Karpas-422 (cell line): Measurements from ENCODE around the gene CARD8. TPM values are rescaled to one million over a fixed set of nuclear protein-coding genes. Genes with fewer than 3 reads are reported as not detected.

ENCODE experiments used
- DNase-seq: peaks from one replicate; pipeline ENCODE4 v3.0.0-alpha.2; 2015
- H2AFZ ChIP-seq: fragments of 200-600 bp; sonication (generic); 2 replicates; pipeline ENCODE4 v1.6.1; 2014; ENCODE audit warnings: antibody characterized with exemption, low read length, mixed read lengths
- H3K27ac ChIP-seq: fragments of 200-600 bp; sonication (generic); 2 replicates; pipeline ENCODE4 v1.5.1; 2014; ENCODE audit warnings: mild to moderate bottlenecking, low read length, moderate library complexity
- H3K27me3 ChIP-seq: fragments of 200-600 bp; sonication (generic); 2 replicates; pipeline ENCODE4 v1.6.1; 2014; ENCODE audit warnings: low read length, mixed read lengths
- H3K36me3 ChIP-seq: fragments of 200-600 bp; sonication (generic); 2 replicates; pipeline ENCODE4 v1.6.1; 2014; ENCODE audit warnings: low read length, mixed read lengths; ENCODE audit not compliant: insufficient read depth
- H3K4me1 ChIP-seq: fragments of 200-600 bp; sonication (generic); 2 replicates; pipeline ENCODE4 v1.6.1; 2014; ENCODE audit warnings: mild to moderate bottlenecking, low read length, mixed read lengths
- H3K4me2 ChIP-seq: fragments of 200-600 bp; sonication (generic); 2 replicates; pipeline ENCODE4 v1.6.1; 2014; ENCODE audit warnings: low read length, low read depth, mild to moderate bottlenecking; ENCODE audit not compliant: poor library complexity, severe bottlenecking
- H3K4me3 ChIP-seq: fragments of 200-600 bp; sonication (generic); 2 replicates; pipeline ENCODE4 v1.5.1; 2014; ENCODE audit warnings: mild to moderate bottlenecking, antibody characterized with exemption, low read length, mixed read lengths
- H3K79me2 ChIP-seq: fragments of 200-600 bp; sonication (generic); 2 replicates; pipeline ENCODE4 v1.6.1; 2014; ENCODE audit warnings: mild to moderate bottlenecking, low read length, mixed read lengths
- H3K9ac ChIP-seq: fragments of 200-600 bp; sonication (generic); 2 replicates; pipeline ENCODE4 v1.6.0; 2014; ENCODE audit warnings: low read length
- H3K9me2 ChIP-seq: fragments of 200-600 bp; sonication (generic), shearing (Covaris generic); replicated peaks from 2 replicates; pipeline ENCODE4 v1.6.0; 2014; ENCODE audit warnings: mild to moderate bottlenecking, low read length, moderate library complexity; ENCODE audit not compliant: insufficient read depth
- H3K9me3 ChIP-seq: fragments of 300-700, 200-600 bp; sonication (generic); 2 replicates; pipeline ENCODE4 v1.6.1; 2014; ENCODE audit warnings: low read length, mixed read lengths
- H4K20me1 ChIP-seq: fragments of 200-600 bp; sonication (generic); 2 replicates; pipeline ENCODE4 v1.6.1; 2014; ENCODE audit warnings: mild to moderate bottlenecking, antibody characterized with exemption, low read length, low read depth; ENCODE audit not compliant: insufficient read depth
- total RNA-seq: library from RNA; depleted of rRNA; stranded (reverse); fragments of >200 nt; shearing (Covaris generic); gene quantifications from 2 replicates; pipeline ENCODE4 v1.2.3, GENCODE V29; 2014; ENCODE audit warnings: low replicate concordance; rRNA removed

CARD8 gene
- 72.3 and 137 TPM in 2 replicates for total RNA-seq

GRCh38 chr19:48255376-48256303 is at the start of gene CARD8:
TSS of gene CARD8 (minus strand) at chr19:48255912. CDS start at chr19:48241020, 14,892 bp downstream.
- peak within 1 kb of the TSS; percentile 95 for H3K27ac ChIP-seq
- no peaks in the 10 kb centered on the region for H4K20me1 ChIP-seq
- peaks cover 45% of the 10 kb centered on the region for H3K79me2 ChIP-seq
- H3K9me2 ChIP-seq, result no peaks in the 10 kb centered on the region
- no peak within 1 kb of the TSS for H2AFZ ChIP-seq
- no peaks in the 10 kb centered on the region for H3K9me3 ChIP-seq
- DNase-seq, result peak; percentile 96
- peak within 1 kb of the TSS; percentile 79 for H3K4me2 ChIP-seq
- H3K27me3 ChIP-seq, result no peaks in the 10 kb centered on the region
- H3K9ac ChIP-seq, result peak within 1 kb of the TSS; percentile 86
- H3K4me3 ChIP-seq, result peak within 1 kb of the TSS; percentile 86
- H3K36me3 ChIP-seq, result peaks cover 4% of the 10 kb centered on the region; the same call in 1 of the 2 replicates
- H3K4me1 ChIP-seq, result peaks cover 72% of the 10 kb centered on the region

- no peak for DNase-seq
- Histone ChIP-seq H3K9me3 (no peaks in the 10 kb centered on the region), H3K9ac (no peak overlapping the region), H3K27ac (no peak overlapping the region), H3K36me3 (no peaks in the 10 kb centered on the region), H3K4me3 (no peak overlapping the region), H3K79me2 (no peaks in the 10 kb centered on the region), H4K20me1 (no peaks in the 10 kb centered on the region), H3K9me2 (no peaks in the 10 kb centered on the region), H3K4me2 (no peak overlapping the region), H3K27me3 (no peaks in the 10 kb centered on the region), H2AFZ (no peak overlapping the region), H3K4me1 (peaks cover 8% of the 10 kb centered on the region)
Measured at GRCh38 chr19:48303866-48304265, 48.2 kb upstream of the CARD8 start.

- Histone ChIP-seq H3K4me1 (peaks cover 3% of the 10 kb centered on the region), H3K36me3 (no peaks in the 10 kb centered on the region), H3K9me3 (no peaks in the 10 kb centered on the region), H3K9ac (no peak overlapping the region), H3K79me2 (no peaks in the 10 kb centered on the region), H2AFZ (no peak overlapping the region), H3K4me3 (no peak overlapping the region), H3K4me2 (no peak overlapping the region), H3K9me2 (no peaks in the 10 kb centered on the region), H3K27me3 (no peaks in the 10 kb centered on the region), H3K27ac (no peak overlapping the region), H4K20me1 (no peaks in the 10 kb centered on the region)
- no peak for DNase-seq
Measured at GRCh38 chr19:48303367-48303766, 47.7 kb upstream of the CARD8 start.

- Histone ChIP-seq H3K9me2 (no peaks in the 10 kb centered on the region), H3K9me3 (no peaks in the 10 kb centered on the region), H2AFZ (no peak overlapping the region), H4K20me1 (no peaks in the 10 kb centered on the region), H3K36me3 (no peaks in the 10 kb centered on the region), H3K79me2 (no peaks in the 10 kb centered on the region), H3K4me1 (no peaks in the 10 kb centered on the region), H3K9ac (no peak overlapping the region), H3K4me2 (no peak overlapping the region), H3K27ac (no peak overlapping the region), H3K27me3 (no peaks in the 10 kb centered on the region), H3K4me3 (no peak overlapping the region)
- no peak for DNase-seq
Measured at GRCh38 chr19:48302600-48302959, 46.9 kb upstream of the CARD8 start.

- DNase-seq, result no peak
- Histone ChIP-seq H3K4me2 (no peak overlapping the region), H3K27me3 (no peaks in the 10 kb centered on the region), H3K4me1 (no peaks in the 10 kb centered on the region), H3K9me3 (no peaks in the 10 kb centered on the region), H2AFZ (no peak overlapping the region), H3K9ac (no peak overlapping the region), H3K4me3 (no peak overlapping the region), H3K9me2 (no peaks in the 10 kb centered on the region), H3K79me2 (no peaks in the 10 kb centered on the region), H4K20me1 (no peaks in the 10 kb centered on the region), H3K36me3 (no peaks in the 10 kb centered on the region), H3K27ac (no peak overlapping the region)
Measured at GRCh38 chr19:48301886-48302599, 46.3 kb upstream of the CARD8 start.

GRCh38 chr19:48297975-48298374 is 42.3 kb upstream of the CARD8 start:
- Histone ChIP-seq H3K27ac (no peak overlapping the region), H3K4me1 (no peaks in the 10 kb centered on the region), H3K9me3 (no peaks in the 10 kb centered on the region), H3K36me3 (no peaks in the 10 kb centered on the region), H3K9ac (no peak overlapping the region), H3K27me3 (no peaks in the 10 kb centered on the region), H3K4me2 (no peak overlapping the region), H2AFZ (no peak overlapping the region), H3K4me3 (no peak overlapping the region), H3K9me2 (no peaks in the 10 kb centered on the region), H4K20me1 (no peaks in the 10 kb centered on the region), H3K79me2 (no peaks in the 10 kb centered on the region)
- DNase-seq, result no peak

- Histone ChIP-seq H3K79me2 (no peaks in the 10 kb centered on the region), H3K4me1 (no peaks in the 10 kb centered on the region), H2AFZ (no peak overlapping the region), H4K20me1 (no peaks in the 10 kb centered on the region), H3K9ac (no peak overlapping the region), H3K36me3 (no peaks in the 10 kb centered on the region), H3K9me3 (no peaks in the 10 kb centered on the region), H3K27me3 (no peaks in the 10 kb centered on the region), H3K27ac (no peak overlapping the region), H3K4me2 (no peak overlapping the region), H3K9me2 (no peaks in the 10 kb centered on the region), H3K4me3 (no peak overlapping the region)
- DNase-seq, result no peak
Measured at GRCh38 chr19:48296963-48297734, 41.4 kb upstream of the CARD8 start.

- no peaks in the 10 kb centered on the region for H3K36me3 ChIP-seq
- no peak for DNase-seq
- no peak overlapping the region for H3K4me2 ChIP-seq
- H3K27ac ChIP-seq, result no peak overlapping the region
- no peaks in the 10 kb centered on the region for H3K9me3 ChIP-seq
- peaks cover 3% of the 10 kb centered on the region; the same call in 1 of the 2 replicates for H3K4me1 ChIP-seq
- H3K9me2 ChIP-seq, result no peaks in the 10 kb centered on the region
- H3K4me3 ChIP-seq, result no peak overlapping the region
- no peaks in the 10 kb centered on the region for H3K79me2 ChIP-seq
- no peak overlapping the region for H3K9ac ChIP-seq
- no peaks in the 10 kb centered on the region for H3K27me3 ChIP-seq
- no peaks in the 10 kb centered on the region for H4K20me1 ChIP-seq
- H2AFZ ChIP-seq, result no peak overlapping the region
Measured at GRCh38 chr19:48295458-48295857, 39.7 kb upstream of the CARD8 start.
